CD4-positive, alpha-beta T cell (primary cell): ENCODE measurements around the gene NDRG2. TPM values are rescaled to one million over a fixed set of nuclear protein-coding genes. Genes with fewer than 3 reads are reported as not detected.
A peak's percentile ranks its signal among the peaks of the same experiment; 100 is the strongest.
"Not testable (repeated sequence)": the region's sequence is repeated elsewhere in the genome, so short reads cannot be mapped to it uniquely, and the experiment has no call there.

ENCODE experiments used
- ATAC-seq: fragments of 200-7000 bp; cut with Tn5 transposase; one replicate; pipeline ENCODE4 v1.10.0; 2022; ENCODE audit warnings: mild to moderate bottlenecking; ENCODE audit not compliant: poor library complexity
- CTCF ChIA-PET: fragments of 350-600 bp; sonication (Branson Sonifier 250); formaldehyde crosslinking; loops from one replicate; lab custom pipeline; 2021; ENCODE audit warnings: antibody characterized with exemption, inconsistent platforms; lab: Charles Lee
- POLR2A ChIA-PET: fragments of 350-600 bp; sonication (Branson Sonifier 250); formaldehyde crosslinking; loops from one replicate; lab custom pipeline; 2021; ENCODE audit warnings: antibody characterized with exemption, inconsistent platforms; lab: Charles Lee
- DNase-seq, 14 experiments: peaks; one replicate each; pipeline ENCODE4 v3.0.0-alpha.2; 2013 to 2020; ENCODE audit warnings: mixed read lengths in 2 of 14
- H3K27ac ChIP-seq, 2 donors: one replicate each; pipeline versions ENCODE4 v1.5.1 to v1.7.0; 2013; ENCODE audit warnings: low read length in 2 of 2, low read depth in 1 of 2, mild to moderate bottlenecking in 1 of 2
- H3K27me3 ChIP-seq, 2 experiments: 1 replicate in 1 of 2; 2 replicates in 1 of 2; pipeline versions ENCODE4 v1.6.1 to v1.7.0; 2013; ENCODE audit warnings: low read length in 2 of 2, control low read depth in 1 of 2, mild to moderate bottlenecking in 1 of 2, moderate library complexity in 1 of 2; ENCODE audit not compliant: insufficient read depth in 2 of 2, control insufficient read depth in 1 of 2
- H3K36me3 ChIP-seq: one replicate; pipeline ENCODE4 v1.6.1; 2013; ENCODE audit warnings: low read length, control low read depth; ENCODE audit not compliant: insufficient read depth
- H3K4me1 ChIP-seq: one replicate; pipeline ENCODE4 v1.6.1; 2013; ENCODE audit warnings: low read length, control low read depth; ENCODE audit not compliant: insufficient read depth
- H3K4me3 ChIP-seq: one replicate; pipeline ENCODE4 v1.5.1; 2013; ENCODE audit warnings: mild to moderate bottlenecking, low read length, moderate library complexity
- H3K9me3 ChIP-seq, 2 experiments: 1 replicate in 1 of 2; 2 replicates in 1 of 2; pipeline versions ENCODE4 v1.6.1 to v1.7.0; 2013; ENCODE audit warnings: low read length in 2 of 2, mild to moderate bottlenecking in 2 of 2, control low read depth in 1 of 2, moderate library complexity in 1 of 2; ENCODE audit not compliant: control insufficient read depth in 1 of 2, insufficient read depth in 1 of 2
- H3K27ac Mint-ChIP-seq: one replicate; pipeline ENCODE4 v1.8.0; 2020; ENCODE audit warnings: mixed read lengths
- H3K27me3 Mint-ChIP-seq: one replicate; pipeline ENCODE4 v1.8.0; 2021; ENCODE audit warnings: mixed read lengths
- H3K36me3 Mint-ChIP-seq: one replicate; pipeline ENCODE4 v1.8.0; 2021; ENCODE audit warnings: low read depth, mixed read lengths
- H3K4me1 Mint-ChIP-seq: one replicate; pipeline ENCODE4 v1.8.0; 2021; ENCODE audit warnings: low read depth, mixed read lengths
- H3K4me3 Mint-ChIP-seq: one replicate; pipeline ENCODE4 v1.8.0; 2020; ENCODE audit warnings: mild to moderate bottlenecking, mixed read lengths
- H3K9me3 Mint-ChIP-seq: one replicate; pipeline ENCODE4 v1.8.0; 2020; ENCODE audit warnings: mixed read lengths
- CTCF ChIP-seq: fragments of 200-600 bp; IDR thresholded peaks from one replicate; pipeline ENCODE4 v1.8.0; 2022; ENCODE audit warnings: antibody characterized with exemption, mild to moderate bottlenecking
- intact Hi-C, 2 experiments: fragments of 100-400 bp; cut with DNase I in 1 of 2; cut with micrococcal nuclease in 1 of 2; formaldehyde crosslinking; loops; one replicate each; pipeline versions ENCODE4 v1.15.1 to v1.9.0; 2023 to 2025; cut with DNase I, micrococcal nuclease
- total RNA-seq, 174 experiments: library from RNA in 2 of 174; stranded (reverse) in 2 of 174; gene quantifications; one replicate each; pipeline ENCODE4 v1.2.3 and lab custom pipeline; 2021 to 2026

Gene NDRG2
- total RNA-seq, 2 experiments from 2014 or later: 26.7 to 28.6 TPM

- Mint-ChIP-seq H3K27me3 (peaks cover 23% of the 10 kb centered on the region), H3K4me3 (no peak overlapping the region), H3K4me1 (no peaks in the 10 kb centered on the region), H3K36me3 (peaks cover 32% of the 10 kb centered on the region), H3K9me3 (no peaks in the 10 kb centered on the region), H3K27ac (no peak overlapping the region)
- Histone ChIP-seq H3K27me3 (peaks cover 0 to 6% of the 10 kb centered on the region in 2 experiments), H3K36me3 (peaks cover 13% of the 10 kb centered on the region), H3K9me3 (no peaks in the 10 kb centered on the region), H3K4me3 (no peak overlapping the region), H3K27ac (no peak overlapping the region), H3K4me1 (no peaks in the 10 kb centered on the region)
- ChIA-PET POLR2A (interaction anchor here (0.7 to 2.7 kb wide), 11 partner anchors 9 to 89 kb away, joined by 3 to 34 read pairs (median 8); partner anchors contain the start of genes NDRG2 and RNASE13), CTCF (interaction anchor here (0.6 to 3.3 kb wide), 31 partner anchors 9 to 97 kb away, joined by 3 to 94 read pairs (median 6); partner anchors contain the start of genes NDRG2 and SLC39A2)
- ATAC-seq (no peak), DNase-seq (no peak)
- intact Hi-C loops: loop anchor here (1.0 to 10.0 kb wide), 2 partner anchors 77 to 539 kb away; no protein-coding TSS in a partner anchor
- TF ChIP-seq CTCF: no peak
Measured at GRCh38 chr14:21015312-21015711, 9.5 kb downstream of the NDRG2 start.

GRCh38 chr14:21014761-21015190 lies 10.1 kb downstream of the NDRG2 start:
- CTCF ChIA-PET: interaction anchor here (0.6 to 3.3 kb wide), 33 partner anchors 8 to 98 kb away, joined by 3 to 94 read pairs (median 6); partner anchors contain the start of genes NDRG2, RNASE7 and SLC39A2
- peaks cover 0 to 6% of the 10 kb centered on the region in 2 experiments for H3K27me3 ChIP-seq
- Mint-ChIP-seq H3K27ac (no peak overlapping the region), H3K4me3 (no peak overlapping the region), H3K36me3 (peaks cover 32% of the 10 kb centered on the region), H3K9me3 (no peaks in the 10 kb centered on the region), H3K4me1 (no peaks in the 10 kb centered on the region), H3K27me3 (peaks cover 23% of the 10 kb centered on the region)
- ATAC-seq (peak; percentile 87), DNase-seq (peak; percentile 67 to 91 (median 78))
- no peaks in the 10 kb centered on the region for H3K4me1 ChIP-seq
- TF ChIP-seq CTCF: peak; percentile 95
- intact Hi-C loops: loop anchor here (1.0 to 10.0 kb wide), 5 partner anchors 26 to 540 kb away; no protein-coding TSS in a partner anchor
- no peak overlapping the region for H3K4me3 ChIP-seq
- H3K9me3 ChIP-seq: no peaks in the 10 kb centered on the region
- no peak overlapping the region for H3K27ac ChIP-seq
- POLR2A ChIA-PET: interaction anchor here (0.7 to 2.7 kb wide), 11 partner anchors 9 to 89 kb away, joined by 3 to 34 read pairs (median 8); partner anchors contain the start of genes NDRG2 and RNASE13
- peaks cover 11% of the 10 kb centered on the region for H3K36me3 ChIP-seq

- Histone ChIP-seq H3K27ac (no peak overlapping the region), H3K4me3 (no peak overlapping the region), H3K4me1 (no peaks in the 10 kb centered on the region), H3K27me3 (peaks cover 0 to 6% of the 10 kb centered on the region in 2 experiments), H3K36me3 (no peaks in the 10 kb centered on the region), H3K9me3 (no peaks in the 10 kb centered on the region)
- peaks cover 23% of the 10 kb centered on the region for H3K27me3 Mint-ChIP-seq
- H3K9me3 Mint-ChIP-seq: no peaks in the 10 kb centered on the region
- CTCF ChIA-PET: interaction anchor here (0.9 kb wide), 1 partner anchor 29 kb away, joined by 3 read pairs; no protein-coding TSS in a partner anchor
- no peaks in the 10 kb centered on the region for H3K4me1 Mint-ChIP-seq
- H3K36me3 Mint-ChIP-seq: no peaks in the 10 kb centered on the region
- H3K27ac Mint-ChIP-seq: no peak overlapping the region
- POLR2A ChIA-PET: interaction anchor here (0.7 kb wide), 1 partner anchor 60 kb away, joined by 3 read pairs; no protein-coding TSS in a partner anchor
- ATAC-seq (no peak), DNase-seq (no peak)
- no peak for TF ChIP-seq CTCF
- intact Hi-C loops: loop anchor here in 1 of 2 experiments (10.0 kb wide), 1 partner anchor 544 kb away; no protein-coding TSS in a partner anchor
- no peak overlapping the region for H3K4me3 Mint-ChIP-seq
Measured at GRCh38 chr14:21011136-21011535, 13.7 kb downstream of the NDRG2 start.

- H3K4me1 ChIP-seq, H3K27me3 ChIP-seq, H3K27ac Mint-ChIP-seq, CTCF ChIA-PET, H3K9me3 Mint-ChIP-seq, DNase-seq, H3K36me3 ChIP-seq, H3K27ac ChIP-seq, ATAC-seq, H3K9me3 ChIP-seq, H3K4me3 ChIP-seq, H3K4me3 Mint-ChIP-seq, H3K36me3 Mint-ChIP-seq, H3K4me1 Mint-ChIP-seq: not testable (repeated sequence)
- H3K27me3 Mint-ChIP-seq: peaks cover 22% of the 10 kb centered on the region
- POLR2A ChIA-PET: interaction anchor here (0.8 kb wide), 1 partner anchor 13 kb away, joined by 4 read pairs; no protein-coding TSS in a partner anchor
- intact Hi-C loops: loop anchor here in 1 of 2 experiments (10.0 kb wide), 1 partner anchor 545 kb away; no protein-coding TSS in a partner anchor
Measured at GRCh38 chr14:21009721-21010120, 15.1 kb downstream of the NDRG2 start.
